GM12878 (cell line): ENCODE measurements around the gene THSD4. TPM values are rescaled to one million over a fixed set of nuclear protein-coding genes. Genes with fewer than 3 reads are reported as not detected.

Experiments used
- ATAC-seq: fragments of 200-7000 bp; cut with Tn5 transposase; 3 replicates; pipeline ENCODE4 v1.9.1; 2020; ENCODE audit warnings: mild to moderate bottlenecking, moderate library complexity
- BruUV-seq: library from RNA; stranded (reverse); fragments of 400-500 nt; replicated peaks from 2 replicates; lab custom pipeline; 2021; lab: Mats Ljungman, UMichigan
- CTCF ChIA-PET: fragments of 300-600 bp; sonication (Branson Sonifier 250); formaldehyde crosslinking; extraction: SDS; loops from one replicate; lab custom pipeline; 2021; ENCODE audit warnings: inconsistent platforms; lab: Yijun Ruan, JAX
- POLR2A ChIA-PET: fragments of 350-600 bp; formaldehyde crosslinking; extraction: SDS; loops from one replicate; lab custom pipeline; 2021; ENCODE audit warnings: inconsistent platforms; lab: Charles Lee
- RAD21 ChIA-PET: fragments of 300-600 bp; sonication (Branson Sonifier 250); formaldehyde crosslinking; loops from one replicate; lab custom pipeline; 2023; ENCODE audit warnings: antibody characterized with exemption; ENCODE audit not compliant: unreplicated experiment; lab: Charles Lee
- SMC1A ChIA-PET: fragments of 300-600 bp; sonication (Branson Sonifier 250); formaldehyde crosslinking; loops from one replicate; lab custom pipeline; 2023; ENCODE audit not compliant: unreplicated experiment, uncharacterized antibody; lab: Charles Lee
- DNase-seq: peaks from one replicate; pipeline ENCODE4 v3.0.0-alpha.2; 2011; ENCODE audit warnings: low read depth, low spot score
- FAIRE-seq: peaks from 3 replicates; lab custom pipeline; 2011; peaks lifted over from hg19 to GRCh38; lab: Jason Lieb, UNC
- H2AFZ ChIP-seq: 2 replicates; pipeline ENCODE4 v1.6.0; 2011; ENCODE audit warnings: low read depth, low read length, control low read depth; ENCODE audit not compliant: control insufficient read depth
- H3K27ac ChIP-seq: 2 replicates; pipeline ENCODE4 v1.5.1; 2011; ENCODE audit warnings: control low read depth; ENCODE audit not compliant: control insufficient read depth, insufficient read depth
- H3K27me3 ChIP-seq, 2 experiments: replicated peaks in 1 of 2; 2 replicates each; pipeline versions ENCODE4 v1.6.0 to v1.6.1; 2011; ENCODE audit warnings: low read length in 1 of 2; ENCODE audit not compliant: control insufficient read depth in 2 of 2, insufficient read depth in 2 of 2
- H3K36me3 ChIP-seq, 2 experiments: 2 replicates each; pipeline ENCODE4 v1.5.1; 2011; ENCODE audit warnings: low read length in 1 of 2; ENCODE audit not compliant: control insufficient read depth in 2 of 2, insufficient read depth in 2 of 2
- H3K4me1 ChIP-seq: 2 replicates; pipeline ENCODE4 v1.6.1; 2011; ENCODE audit warnings: mild to moderate bottlenecking, low read length, moderate library complexity, mixed read lengths; ENCODE audit not compliant: control insufficient read depth, insufficient read depth
- H3K4me2 ChIP-seq: 2 replicates; pipeline ENCODE4 v1.6.0; 2011; ENCODE audit warnings: control low read depth; ENCODE audit not compliant: control insufficient read depth, insufficient read depth
- H3K4me3 ChIP-seq: fragments of 200-600 bp; sonication (generic); 2 replicates; pipeline ENCODE4 v1.5.1; 2016
- H3K79me2 ChIP-seq: 2 replicates; pipeline ENCODE4 v1.6.0; 2011; ENCODE audit warnings: low read length; ENCODE audit not compliant: control insufficient read depth, insufficient read depth
- H3K9ac ChIP-seq: 2 replicates; pipeline ENCODE4 v1.8.0; 2011; ENCODE audit warnings: low read length, control low read depth, mixed read lengths; ENCODE audit not compliant: control insufficient read depth, insufficient read depth
- H3K9me3 ChIP-seq: replicated peaks from 3 replicates; pipeline ENCODE4 v1.5.1; 2011; ENCODE audit warnings: mild to moderate bottlenecking, low read length; ENCODE audit not compliant: control insufficient read depth, insufficient read depth
- H4K20me1 ChIP-seq: 2 replicates; pipeline ENCODE4 v1.6.0; 2011; ENCODE audit not compliant: control insufficient read depth, insufficient read depth
- CEBPB ChIP-seq, 2 experiments: fragments of 150-350 bp in 1 of 2; IDR thresholded peaks; 2 replicates each; pipeline ENCODE4 v1.6.1; 2012 to 2014; ENCODE audit warnings: low read depth in 2 of 2, low read length in 2 of 2, borderline replicate concordance in 1 of 2, inconsistent platforms in 1 of 2
- RAD21 ChIP-seq: IDR thresholded peaks from 2 replicates; pipeline ENCODE4 v1.6.1; 2011; ENCODE audit warnings: mild to moderate bottlenecking, low read depth, low read length, moderate library complexity; ENCODE audit not compliant: insufficient read depth
- RUNX3 ChIP-seq: IDR thresholded peaks from 2 replicates; pipeline ENCODE4 v1.6.1; 2012; ENCODE audit warnings: low read length, inconsistent platforms
- SMARCA5 ChIP-seq: fragments of 450-650 bp; IDR thresholded peaks from 2 replicates; pipeline ENCODE4 v1.6.1; 2017; ENCODE audit warnings: mild to moderate bottlenecking
- SMC3 ChIP-seq: IDR thresholded peaks from 2 replicates; pipeline ENCODE4 v1.6.1; 2011; ENCODE audit warnings: low read length, improper control_type of control experiment, borderline replicate concordance
- SREBF1 ChIP-seq: IDR thresholded peaks from 2 replicates; pipeline ENCODE4 v1.6.1; 2012; ENCODE audit warnings: mild to moderate bottlenecking, low read length
- TCF12 ChIP-seq: IDR thresholded peaks from 2 replicates; pipeline ENCODE4 v1.6.1; 2011; ENCODE audit warnings: low read depth, mild to moderate bottlenecking, low read length
- WGBS: methylation state at CpG from one replicate; pipeline ENCODE4 v1.1.6; 2016; ENCODE audit warnings: low lambda C conversion rate; ENCODE audit not compliant: insufficient replicate concordance, insufficient coverage; ENCODE audit errors: missing lambda C conversion rate; 5-methylcytosine and 5-hydroxymethylcytosine counted together
- in situ Hi-C: fragments of 300-500 bp; cut with MboI; formaldehyde crosslinking; loops from 9 replicates; pipeline ENCODE4 v1.14.3; 2018; ENCODE audit warnings: mixed read lengths
- intact Hi-C: fragments of 100-400 bp; cut with micrococcal nuclease; formaldehyde crosslinking; loops from one replicate; pipeline ENCODE4 v1.14.2; 2022; ENCODE audit not compliant: unreplicated experiment
- polyA plus RNA-seq, 11 experiments: library from polyadenylated mRNA; depleted of rRNA in 4 of 11; unstranded in 6 of 11; stranded (reverse) in 5 of 11; fragments of >200 nt; fragmentation: Nextera tagmentation in 4 of 11; fragmentation: Illumina TruSeq in 1 of 11; extraction: Ambion mirVana in 4 of 11; extraction: Trizol in 1 of 11; gene quantifications; 1 replicate in 1 of 11; 2 replicates in 10 of 11; pipeline versions ENCODE4 v1.2.1 to v1.2.3, GENCODE V29; 2011 to 2016; ENCODE audit warnings: inconsistent platforms in 2 of 11, missing spikeins in 2 of 11, low read depth in 1 of 11
- total RNA-seq, 4 experiments: library from RNA; depleted of rRNA in 3 of 4; stranded (reverse); fragments of >200 nt in 3 of 4; fragmentation: Illumina TruSeq in 1 of 4; extraction: Trizol in 1 of 4; gene quantifications; 2 replicates each; pipeline versions ENCODE4 v1.2.1 to v1.2.3, GENCODE V29; 2013 to 2021
- TF ChIP-seq, protein P1 (sequence below): fragments of 450-650 bp; IDR thresholded peaks from 2 replicates; pipeline ENCODE4 v1.6.1; 2017; ENCODE audit warnings: mild to moderate bottlenecking, moderate library complexity
- TF ChIP-seq, protein P2 (sequence below), 3 experiments: IDR thresholded peaks in 2 of 3; conservative IDR thresholded peaks in 1 of 3; 2 replicates each; pipeline ENCODE4 v1.5.1; 2011; ENCODE audit warnings: low read depth in 3 of 3, low read length in 3 of 3, mild to moderate bottlenecking in 3 of 3, control low read depth in 2 of 3, moderate library complexity in 2 of 3, inconsistent platforms in 1 of 3, mixed read lengths in 1 of 3; ENCODE audit not compliant: control insufficient read depth in 2 of 3, insufficient read depth in 1 of 3; ENCODE audit errors: extremely low read depth in 1 of 3

The THSD4 gene
- total and polyA plus RNA-seq, 10 of the 15 experiments (the other 5 are each of a cell fraction or from before 2014, with no cell fraction given): 0.04 to 0.13 (median 0.05) TPM; not detected in 7

DNA sequence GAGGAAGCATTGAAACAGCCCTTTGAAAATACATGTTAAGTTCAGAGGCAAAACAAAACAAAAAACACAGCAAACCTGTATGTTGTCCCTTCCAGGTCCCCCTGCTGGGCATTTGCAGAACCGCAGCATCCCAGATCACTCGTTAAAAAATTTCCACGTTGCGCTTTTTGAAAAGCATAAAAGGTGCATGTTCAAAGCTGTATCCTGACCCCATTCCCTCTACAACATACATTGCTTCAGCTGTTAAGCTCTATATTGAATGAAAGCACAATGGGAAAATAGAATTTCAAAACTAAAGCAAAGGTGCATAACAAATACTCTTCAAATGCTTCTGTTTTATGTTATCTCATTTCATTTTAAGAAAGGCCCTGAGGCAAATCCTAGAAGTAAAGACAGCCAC lies 328.3 kb downstream of the THSD4 start:
- SMC1A ChIA-PET: interaction anchor here (1.4 kb wide), 1 partner anchor 56 kb away, joined by 7 read pairs; no protein-coding TSS in a partner anchor
- 1% methylated on average over 4 of the region's 4 CpGs for WGBS
- H3K79me2 ChIP-seq: no peaks in the 10 kb centered on the region

More for the DNA sequence above, 328.3 kb downstream of the THSD4 start:
- Histone ChIP-seq H3K27ac (no peak overlapping the region), H4K20me1 (no peaks in the 10 kb centered on the region), H3K4me3 (no peak overlapping the region), H3K9me3 (no peaks in the 10 kb centered on the region), H3K4me1 (no peaks in the 10 kb centered on the region), H3K27me3 (no peaks in the 10 kb centered on the region; a peak in 1 of 4 replicates), H3K36me3 (no peaks in the 10 kb centered on the region), H2AFZ (no peak overlapping the region), H3K4me2 (no peak overlapping the region), H3K9ac (no peak overlapping the region)
- RAD21 ChIA-PET: no interaction called here
- CTCF ChIA-PET: interaction anchor here (0.6 to 3.0 kb wide), 8 partner anchors 10 to 717 kb away, joined by 3 to 12 read pairs (median 4); no protein-coding TSS in a partner anchor
- FAIRE-seq (peak; percentile 31), ATAC-seq (peak; percentile 46), DNase-seq (no peak)
- TF ChIP-seq SMC3 (peak; percentile 70; the same call in 1 of the 2 replicates), CEBPB (IDR thresholded peaks at IDR 0.05; ENCODE audit: borderline replicate concordance in 1 of 2, low read depth in 2 of 2, low read length in 2 of 2) (no peak), SMARCA5 (no peak), SREBF1 (no peak), RUNX3 (peak; percentile 49), RAD21 (peak; percentile 39), TCF12 (no peak)
- TF ChIP-seq, protein P1, sequence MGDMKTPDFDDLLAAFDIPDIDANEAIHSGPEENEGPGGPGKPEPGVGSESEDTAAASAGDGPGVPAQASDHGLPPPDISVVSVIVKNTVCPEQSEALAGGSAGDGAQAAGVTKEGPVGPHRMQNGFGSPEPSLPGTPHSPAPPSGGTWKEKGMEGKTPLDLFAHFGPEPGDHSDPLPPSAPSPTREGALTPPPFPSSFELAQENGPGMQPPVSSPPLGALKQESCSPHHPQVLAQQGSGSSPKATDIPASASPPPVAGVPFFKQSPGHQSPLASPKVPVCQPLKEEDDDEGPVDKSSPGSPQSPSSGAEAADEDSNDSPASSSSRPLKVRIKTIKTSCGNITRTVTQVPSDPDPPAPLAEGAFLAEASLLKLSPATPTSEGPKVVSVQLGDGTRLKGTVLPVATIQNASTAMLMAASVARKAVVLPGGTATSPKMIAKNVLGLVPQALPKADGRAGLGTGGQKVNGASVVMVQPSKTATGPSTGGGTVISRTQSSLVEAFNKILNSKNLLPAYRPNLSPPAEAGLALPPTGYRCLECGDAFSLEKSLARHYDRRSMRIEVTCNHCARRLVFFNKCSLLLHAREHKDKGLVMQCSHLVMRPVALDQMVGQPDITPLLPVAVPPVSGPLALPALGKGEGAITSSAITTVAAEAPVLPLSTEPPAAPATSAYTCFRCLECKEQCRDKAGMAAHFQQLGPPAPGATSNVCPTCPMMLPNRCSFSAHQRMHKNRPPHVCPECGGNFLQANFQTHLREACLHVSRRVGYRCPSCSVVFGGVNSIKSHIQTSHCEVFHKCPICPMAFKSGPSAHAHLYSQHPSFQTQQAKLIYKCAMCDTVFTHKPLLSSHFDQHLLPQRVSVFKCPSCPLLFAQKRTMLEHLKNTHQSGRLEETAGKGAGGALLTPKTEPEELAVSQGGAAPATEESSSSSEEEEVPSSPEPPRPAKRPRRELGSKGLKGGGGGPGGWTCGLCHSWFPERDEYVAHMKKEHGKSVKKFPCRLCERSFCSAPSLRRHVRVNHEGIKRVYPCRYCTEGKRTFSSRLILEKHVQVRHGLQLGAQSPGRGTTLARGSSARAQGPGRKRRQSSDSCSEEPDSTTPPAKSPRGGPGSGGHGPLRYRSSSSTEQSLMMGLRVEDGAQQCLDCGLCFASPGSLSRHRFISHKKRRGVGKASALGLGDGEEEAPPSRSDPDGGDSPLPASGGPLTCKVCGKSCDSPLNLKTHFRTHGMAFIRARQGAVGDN: no peak
- TF ChIP-seq, protein P2, sequence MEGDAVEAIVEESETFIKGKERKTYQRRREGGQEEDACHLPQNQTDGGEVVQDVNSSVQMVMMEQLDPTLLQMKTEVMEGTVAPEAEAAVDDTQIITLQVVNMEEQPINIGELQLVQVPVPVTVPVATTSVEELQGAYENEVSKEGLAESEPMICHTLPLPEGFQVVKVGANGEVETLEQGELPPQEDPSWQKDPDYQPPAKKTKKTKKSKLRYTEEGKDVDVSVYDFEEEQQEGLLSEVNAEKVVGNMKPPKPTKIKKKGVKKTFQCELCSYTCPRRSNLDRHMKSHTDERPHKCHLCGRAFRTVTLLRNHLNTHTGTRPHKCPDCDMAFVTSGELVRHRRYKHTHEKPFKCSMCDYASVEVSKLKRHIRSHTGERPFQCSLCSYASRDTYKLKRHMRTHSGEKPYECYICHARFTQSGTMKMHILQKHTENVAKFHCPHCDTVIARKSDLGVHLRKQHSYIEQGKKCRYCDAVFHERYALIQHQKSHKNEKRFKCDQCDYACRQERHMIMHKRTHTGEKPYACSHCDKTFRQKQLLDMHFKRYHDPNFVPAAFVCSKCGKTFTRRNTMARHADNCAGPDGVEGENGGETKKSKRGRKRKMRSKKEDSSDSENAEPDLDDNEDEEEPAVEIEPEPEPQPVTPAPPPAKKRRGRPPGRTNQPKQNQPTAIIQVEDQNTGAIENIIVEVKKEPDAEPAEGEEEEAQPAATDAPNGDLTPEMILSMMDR (IDR thresholded peaks at IDR 0.05 in 2 of 3, conservative IDR thresholded peaks at IDR 0.05 in 1 of 3; ENCODE audit: control insufficient read depth in 2 of 3, extremely low read depth in 1 of 3, insufficient read depth in 1 of 3, low read depth in 3 of 3, low read length in 3 of 3): peak; percentile 65 to 86 (median 84)
- in situ Hi-C loops (loop anchor here (5.0 to 25.0 kb wide), 3 partner anchors 331 to 616 kb away; partner anchors contain the start of gene THSD4), intact Hi-C loops (loop anchor here (5.0 kb wide), 5 partner anchors 56 to 551 kb away; partner anchors contain the start of genes LRRC49, THAP10 and THSD4)
- BruUV-seq: no TSS peak
- POLR2A ChIA-PET: no interaction called here
